ENCODE data around the gene FLRT1.

Gene FLRT1

GRCh38 chr11:64056861-64057260 is 21.1 kb downstream of the FLRT1 start:
- Histone ChIP-seq H3K9me3 (ENCODE audit: control insufficient read depth, insufficient read depth, low read length) (no peaks in the 10 kb centered on the region), H3K27ac (ENCODE audit: low read length) (no peak overlapping the region), H3K36me3 (ENCODE audit: control insufficient read depth, insufficient read depth, low read length) (no peaks in the 10 kb centered on the region; the same call in 1 of the 2 replicates), H3K4me1 (ENCODE audit: control insufficient read depth, insufficient read depth, low read length) (peaks cover 9% of the 10 kb centered on the region; the same call in 1 of the 2 replicates), H3K4me3 (ENCODE audit: low read length) (no peak overlapping the region), H3K27me3 (ENCODE audit: control insufficient read depth, insufficient read depth, low read length) (peaks cover 12% of the 10 kb centered on the region)
- no CpG with 5 or more reads among the region's 13 CpGs for WGBS (ENCODE audit: insufficient coverage, insufficient read length)
- DNase-seq (ENCODE audit: low read depth, low spot score) = no peak

DNA sequence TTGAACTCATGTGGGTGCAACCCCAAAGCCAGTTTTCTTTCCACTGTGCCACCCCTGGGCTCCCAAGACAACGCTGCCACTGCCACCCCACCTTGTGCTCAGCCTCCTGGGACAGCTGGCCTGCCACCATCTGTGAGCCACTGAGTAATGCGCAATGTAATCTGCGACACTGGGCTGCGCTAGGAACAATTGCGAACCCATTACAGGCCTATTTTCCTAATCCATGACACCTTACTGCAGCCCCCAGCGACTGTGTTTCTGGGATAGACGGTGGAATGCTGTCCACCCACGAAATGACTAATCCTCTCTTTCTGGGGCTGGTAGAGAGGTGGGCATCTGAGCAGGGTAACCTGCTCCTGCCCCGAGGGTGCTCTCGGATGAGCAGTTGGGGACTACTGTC is 22.2 kb downstream of the FLRT1 start:
- WGBS (ENCODE audit: insufficient coverage, insufficient read length) = no CpG with 5 or more reads among the region's 10 CpGs
- H3K4me1 ChIP-seq (ENCODE audit: control insufficient read depth, insufficient read depth, low read length) = peaks cover 9% of the 10 kb centered on the region; the same call in 1 of the 2 replicates
- no peaks in the 10 kb centered on the region for H3K9me3 ChIP-seq (ENCODE audit: control insufficient read depth, insufficient read depth, low read length)
- H3K27ac ChIP-seq (ENCODE audit: low read length) = no peak overlapping the region
- no peaks in the 10 kb centered on the region; the same call in 1 of the 2 replicates for H3K36me3 ChIP-seq (ENCODE audit: control insufficient read depth, insufficient read depth, low read length)
- H3K4me3 ChIP-seq (ENCODE audit: low read length) = no peak overlapping the region
- H3K27me3 ChIP-seq (ENCODE audit: control insufficient read depth, insufficient read depth, low read length) = peaks cover 20% of the 10 kb centered on the region
- no peak for DNase-seq (ENCODE audit: low read depth, low spot score)

DNA sequence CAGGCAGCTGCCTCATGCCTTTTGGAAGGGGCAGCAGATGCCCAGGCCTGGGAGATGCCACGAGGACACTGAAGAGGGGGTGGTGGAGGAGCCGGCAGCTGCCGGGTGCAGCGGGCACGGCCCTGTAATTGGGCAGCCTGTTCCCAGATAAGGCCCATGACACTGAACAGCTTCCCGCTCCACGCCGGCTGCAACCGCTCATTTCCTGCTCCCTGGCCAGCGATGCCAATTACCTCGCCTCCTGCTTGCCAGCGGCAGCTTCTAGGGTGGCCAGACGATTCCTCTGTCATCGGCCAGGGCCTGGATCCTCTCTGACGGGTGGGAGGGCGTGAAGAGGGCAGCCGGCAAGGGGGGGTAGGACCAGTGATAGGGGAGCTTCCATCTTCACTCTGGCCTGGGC is 22.8 kb downstream of the FLRT1 start:
- H3K4me1 ChIP-seq (ENCODE audit: control insufficient read depth, insufficient read depth, low read length) = peaks cover 6% of the 10 kb centered on the region; the same call in 1 of the 2 replicates
- WGBS (ENCODE audit: insufficient coverage, insufficient read length) = no CpG with 5 or more reads among the region's 17 CpGs
- no peaks in the 10 kb centered on the region for H3K9me3 ChIP-seq (ENCODE audit: control insufficient read depth, insufficient read depth, low read length)
- H3K36me3 ChIP-seq (ENCODE audit: control insufficient read depth, insufficient read depth, low read length) = no peaks in the 10 kb centered on the region; the same call in 1 of the 2 replicates
- peaks cover 25% of the 10 kb centered on the region for H3K27me3 ChIP-seq (ENCODE audit: control insufficient read depth, insufficient read depth, low read length)
- DNase-seq (ENCODE audit: low read depth, low spot score) = no peak
- H3K27ac ChIP-seq (ENCODE audit: low read length) = no peak overlapping the region
- H3K4me3 ChIP-seq (ENCODE audit: low read length) = no peak overlapping the region

- DNase-seq (ENCODE audit: low read depth, low spot score) = no peak
- WGBS (ENCODE audit: insufficient coverage, insufficient read length) = no CpG with 5 or more reads among the region's 24 CpGs
- no peak overlapping the region for H3K27ac ChIP-seq (ENCODE audit: low read length)
- no peaks in the 10 kb centered on the region; the same call in 1 of the 2 replicates for H3K36me3 ChIP-seq (ENCODE audit: control insufficient read depth, insufficient read depth, low read length)
- peaks cover 35% of the 10 kb centered on the region for H3K27me3 ChIP-seq (ENCODE audit: control insufficient read depth, insufficient read depth, low read length)
- H3K4me3 ChIP-seq (ENCODE audit: low read length) = no peak overlapping the region
- peaks cover 4% of the 10 kb centered on the region; the same call in 1 of the 2 replicates for H3K4me1 ChIP-seq (ENCODE audit: control insufficient read depth, insufficient read depth, low read length)
- no peaks in the 10 kb centered on the region for H3K9me3 ChIP-seq (ENCODE audit: control insufficient read depth, insufficient read depth, low read length)
These were observed 23.8 kb downstream of the FLRT1 start for GRCh38 chr11:64059339-64060140.

DNA sequence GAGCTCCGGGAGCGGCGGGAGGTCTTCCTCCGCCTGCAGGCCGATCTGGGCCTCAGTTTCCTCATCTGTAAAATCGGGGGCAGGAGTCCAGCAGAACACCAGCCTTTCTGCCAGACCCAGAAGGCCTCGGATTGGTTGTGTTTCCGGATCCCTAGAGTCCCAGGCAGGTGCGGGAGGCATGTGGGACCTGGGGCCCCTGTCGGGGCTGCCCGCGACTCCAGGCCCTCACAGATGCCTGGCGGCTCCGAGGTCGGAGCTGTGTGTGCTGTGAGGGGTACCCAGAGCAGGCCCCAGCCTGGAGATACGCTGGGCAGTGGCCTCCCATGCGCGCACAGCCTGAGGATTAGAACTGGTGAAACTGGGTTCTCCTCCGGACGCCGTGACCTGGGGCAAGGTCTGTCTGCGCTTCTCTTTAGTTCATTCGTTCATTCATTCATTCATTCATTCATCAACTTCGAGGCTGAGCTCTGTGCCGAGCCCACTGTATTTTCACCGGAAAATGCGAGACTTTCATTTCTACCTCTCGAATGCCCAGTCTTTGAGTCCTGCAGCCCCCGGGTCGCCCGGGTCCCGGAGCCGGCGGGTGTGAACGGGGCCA is 24.6 kb downstream of the FLRT1 start:
- Histone ChIP-seq H3K27me3 (ENCODE audit: control insufficient read depth, insufficient read depth, low read length) (peaks cover 38% of the 10 kb centered on the region), H3K4me1 (ENCODE audit: control insufficient read depth, insufficient read depth, low read length) (peaks cover 2% of the 10 kb centered on the region; the same call in 1 of the 2 replicates), H3K36me3 (ENCODE audit: control insufficient read depth, insufficient read depth, low read length) (no peaks in the 10 kb centered on the region; the same call in 1 of the 2 replicates), H3K9me3 (ENCODE audit: control insufficient read depth, insufficient read depth, low read length) (no peaks in the 10 kb centered on the region), H3K4me3 (ENCODE audit: low read length) (peak overlapping the region; percentile 0; the same call in 1 of the 2 replicates), H3K27ac (ENCODE audit: low read length) (no peak overlapping the region)
- no CpG with 5 or more reads among the region's 35 CpGs for WGBS (ENCODE audit: insufficient coverage, insufficient read length)
- no peak for DNase-seq (ENCODE audit: low read depth, low spot score)

GRCh38 chr11:64060861-64061444 is 25.2 kb downstream of the FLRT1 start:
- no CpG with 5 or more reads among the region's 42 CpGs for WGBS (ENCODE audit: insufficient coverage, insufficient read length)
- H3K4me3 ChIP-seq (ENCODE audit: low read length) = peak overlapping the region; percentile 14; the same call in 1 of the 2 replicates
- H3K36me3 ChIP-seq (ENCODE audit: control insufficient read depth, insufficient read depth, low read length) = no peaks in the 10 kb centered on the region; the same call in 1 of the 2 replicates
- no peak for DNase-seq (ENCODE audit: low read depth, low spot score)
- H3K27ac ChIP-seq (ENCODE audit: low read length) = no peak overlapping the region
- H3K27me3 ChIP-seq (ENCODE audit: control insufficient read depth, insufficient read depth, low read length) = peaks cover 36% of the 10 kb centered on the region
- no peaks in the 10 kb centered on the region for H3K9me3 ChIP-seq (ENCODE audit: control insufficient read depth, insufficient read depth, low read length)
- peaks cover 1% of the 10 kb centered on the region; the same call in 1 of the 2 replicates for H3K4me1 ChIP-seq (ENCODE audit: control insufficient read depth, insufficient read depth, low read length)

GRCh38 chr11:64062185-64063039 is 26.7 kb downstream of the FLRT1 start:
- Histone ChIP-seq H3K36me3 (ENCODE audit: control insufficient read depth, insufficient read depth, low read length) (no peaks in the 10 kb centered on the region; the same call in 1 of the 2 replicates), H3K27ac (ENCODE audit: low read length) (no peak overlapping the region), H3K4me1 (ENCODE audit: control insufficient read depth, insufficient read depth, low read length) (peaks cover 2% of the 10 kb centered on the region), H3K9me3 (ENCODE audit: control insufficient read depth, insufficient read depth, low read length) (no peaks in the 10 kb centered on the region), H3K27me3 (ENCODE audit: control insufficient read depth, insufficient read depth, low read length) (peaks cover 36% of the 10 kb centered on the region), H3K4me3 (ENCODE audit: low read length) (no peak overlapping the region)
- WGBS (ENCODE audit: insufficient coverage, insufficient read length) = no CpG with 5 or more reads among the region's 16 CpGs
- DNase-seq (ENCODE audit: low read depth, low spot score) = no peak

- peaks cover 33% of the 10 kb centered on the region for H3K27me3 ChIP-seq (ENCODE audit: control insufficient read depth, insufficient read depth, low read length)
- H3K4me3 ChIP-seq (ENCODE audit: low read length) = no peak overlapping the region
- no CpG with 5 or more reads among the region's 13 CpGs for WGBS (ENCODE audit: insufficient coverage, insufficient read length)
- H3K4me1 ChIP-seq (ENCODE audit: control insufficient read depth, insufficient read depth, low read length) = peaks cover 4% of the 10 kb centered on the region
- no peaks in the 10 kb centered on the region; the same call in 1 of the 2 replicates for H3K36me3 ChIP-seq (ENCODE audit: control insufficient read depth, insufficient read depth, low read length)
- no peaks in the 10 kb centered on the region for H3K9me3 ChIP-seq (ENCODE audit: control insufficient read depth, insufficient read depth, low read length)
- DNase-seq (ENCODE audit: low read depth, low spot score) = no peak
- no peak overlapping the region for H3K27ac ChIP-seq (ENCODE audit: low read length)
These were observed 28.0 kb downstream of the FLRT1 start for GRCh38 chr11:64063777-64064176.

DNA sequence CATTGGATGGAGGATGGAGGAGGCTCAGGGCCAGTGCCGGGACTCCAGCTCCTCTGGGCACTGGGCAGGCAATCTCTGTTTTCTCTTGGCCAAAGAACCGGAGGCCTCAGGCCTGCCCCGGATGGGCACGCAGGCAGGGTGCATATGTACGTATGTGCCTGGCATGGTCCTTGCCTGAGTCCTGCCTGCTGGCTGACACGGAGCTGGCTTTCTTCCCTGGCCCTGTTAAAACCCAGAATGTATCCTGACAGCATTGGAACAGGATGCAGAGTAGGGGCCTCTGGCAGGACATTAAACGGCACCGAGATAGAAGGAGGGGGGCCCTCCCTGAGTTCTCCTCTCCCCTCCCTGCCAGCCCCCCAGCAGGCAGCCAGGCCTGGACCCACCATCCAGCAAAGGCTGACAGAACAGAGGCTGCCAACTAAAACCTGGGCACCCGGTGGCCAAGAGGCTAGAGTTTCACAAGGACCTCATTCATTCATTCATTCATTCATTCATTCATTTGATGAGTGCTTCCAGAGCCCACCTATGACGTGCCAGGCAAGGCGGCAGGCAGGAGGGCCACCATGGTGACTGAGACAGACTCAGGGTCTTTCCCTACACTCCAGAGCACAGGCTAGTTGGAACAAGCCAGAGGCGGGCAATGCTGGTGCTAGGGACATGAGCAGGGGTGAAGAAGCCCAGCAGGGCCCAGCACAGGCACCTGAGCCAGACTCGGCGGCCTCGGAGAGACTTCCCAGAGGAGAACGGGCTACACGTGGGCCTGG is 28.8 kb downstream of the FLRT1 start:
- no CpG with 5 or more reads among the region's 17 CpGs for WGBS (ENCODE audit: insufficient coverage, insufficient read length)
- Histone ChIP-seq H3K4me1 (ENCODE audit: control insufficient read depth, insufficient read depth, low read length) (peaks cover 5% of the 10 kb centered on the region), H3K27me3 (ENCODE audit: control insufficient read depth, insufficient read depth, low read length) (peaks cover 30% of the 10 kb centered on the region), H3K9me3 (ENCODE audit: control insufficient read depth, insufficient read depth, low read length) (no peaks in the 10 kb centered on the region), H3K4me3 (ENCODE audit: low read length) (no peak overlapping the region), H3K27ac (ENCODE audit: low read length) (no peak overlapping the region), H3K36me3 (ENCODE audit: control insufficient read depth, insufficient read depth, low read length) (no peaks in the 10 kb centered on the region; the same call in 1 of the 2 replicates)
- DNase-seq (ENCODE audit: low read depth, low spot score) = no peak

Measured in iPS DF 6.9 (cell line).